ENCODE results near the gene C6orf120.
A peak's percentile ranks its signal among the peaks of the same experiment; 100 is the strongest.

The C6orf120 gene

GRCh38 chr6:169726963-169727362 lies 25.0 kb downstream of the C6orf120 start:
- H3K4me3 ChIP-seq (ENCODE audit: low read length) = no peak overlapping the region
- peaks cover 15% of the 10 kb centered on the region for H3K4me1 ChIP-seq (ENCODE audit: control insufficient read depth, insufficient read depth, low read length)
- H3K9ac ChIP-seq (ENCODE audit: low read length) = no peak overlapping the region
- no peaks in the 10 kb centered on the region for H3K9me3 ChIP-seq (ENCODE audit: control insufficient read depth, low read length)
- no peak for DNase-seq (ENCODE audit: low read depth)
- no peaks in the 10 kb centered on the region for H3K36me3 ChIP-seq (ENCODE audit: control insufficient read depth, insufficient read depth, low read length, severe bottlenecking)
- H3K27me3 ChIP-seq (replicated peaks; ENCODE audit: control insufficient read depth, insufficient read depth, low read length) = no peaks in the 10 kb centered on the region

DNA sequence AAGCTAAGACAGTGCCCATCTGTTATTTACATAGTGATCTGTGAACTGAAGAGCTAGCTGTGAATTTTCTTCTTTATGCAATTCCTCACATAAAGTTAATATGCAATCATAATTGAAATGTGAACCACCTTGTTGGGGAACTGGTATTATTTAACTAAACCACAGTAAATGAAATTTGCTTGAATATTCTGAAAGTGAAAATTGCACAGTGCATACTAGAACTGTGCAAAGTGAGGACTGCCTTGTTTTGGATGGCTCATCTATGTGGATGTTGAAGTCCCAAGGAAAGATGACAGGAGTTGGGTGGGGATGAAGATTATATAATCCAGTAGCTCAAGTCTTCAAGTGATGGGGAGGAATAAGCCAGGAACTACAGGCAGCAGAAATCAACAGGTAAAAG lies 28.0 kb downstream of the C6orf120 start:
- H3K9ac ChIP-seq (ENCODE audit: low read length) = no peak overlapping the region
- H3K4me3 ChIP-seq (ENCODE audit: low read length) = no peak overlapping the region
- no peaks in the 10 kb centered on the region for H3K9me3 ChIP-seq (ENCODE audit: control insufficient read depth, low read length)

DNA sequence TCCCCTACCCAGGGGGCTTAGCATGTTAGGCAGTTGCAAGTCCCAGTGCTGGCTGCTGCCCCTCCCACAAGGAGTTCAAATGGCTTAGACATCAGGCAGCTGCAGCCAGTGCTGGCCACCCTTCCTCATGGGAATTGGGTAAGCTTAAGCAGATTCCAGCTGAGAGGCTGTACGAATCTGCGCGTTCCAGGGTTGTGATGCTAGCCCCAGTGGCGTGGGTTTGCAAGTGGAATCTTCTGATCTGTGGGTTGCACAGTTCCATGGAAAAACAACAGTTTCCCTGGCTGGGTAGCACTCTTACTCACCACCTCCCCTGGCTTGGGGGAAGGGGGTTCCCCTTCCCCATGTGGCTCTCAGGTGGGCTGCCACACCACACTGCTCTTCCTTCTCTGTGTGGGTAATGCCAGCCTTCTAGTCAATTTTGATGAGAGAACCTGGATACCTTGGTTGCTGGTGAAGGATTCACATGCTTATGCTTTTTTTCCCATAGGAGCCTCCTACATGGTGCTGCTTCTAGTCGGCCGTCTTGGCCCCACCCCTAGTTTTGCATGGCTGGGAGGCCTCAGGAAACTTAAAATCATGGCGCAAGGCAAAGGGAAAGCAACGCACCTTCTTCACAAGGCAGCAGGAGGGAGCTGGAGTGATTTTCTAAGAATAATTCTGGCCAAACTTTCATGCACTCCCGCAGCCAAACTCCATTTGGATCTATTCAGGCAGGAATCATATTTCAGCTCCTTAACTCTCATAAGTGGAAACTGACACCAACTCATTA lies 36.5 kb downstream of the C6orf120 start:
- Histone ChIP-seq H3K4me1 (ENCODE audit: control insufficient read depth, insufficient read depth, low read length) (peaks cover 12% of the 10 kb centered on the region), H3K4me3 (ENCODE audit: low read length) (peak overlapping the region; percentile 59), H3K36me3 (ENCODE audit: control insufficient read depth, insufficient read depth, low read length, severe bottlenecking) (no peaks in the 10 kb centered on the region), H3K9ac (ENCODE audit: low read length) (no peak overlapping the region), H3K9me3 (ENCODE audit: control insufficient read depth, low read length) (no peaks in the 10 kb centered on the region), H3K27me3 (replicated peaks; ENCODE audit: control insufficient read depth, insufficient read depth, low read length) (no peaks in the 10 kb centered on the region)
- DNase-seq (ENCODE audit: low read depth) = peak; percentile 24

More for the DNA sequence above, 28.0 kb downstream of the C6orf120 start:
- H3K27me3 ChIP-seq (replicated peaks; ENCODE audit: control insufficient read depth, insufficient read depth, low read length) = no peaks in the 10 kb centered on the region
- no peak for DNase-seq (ENCODE audit: low read depth)
- no peaks in the 10 kb centered on the region for H3K36me3 ChIP-seq (ENCODE audit: control insufficient read depth, insufficient read depth, low read length, severe bottlenecking)
- H3K4me1 ChIP-seq (ENCODE audit: control insufficient read depth, insufficient read depth, low read length) = peaks cover 4% of the 10 kb centered on the region

DNA sequence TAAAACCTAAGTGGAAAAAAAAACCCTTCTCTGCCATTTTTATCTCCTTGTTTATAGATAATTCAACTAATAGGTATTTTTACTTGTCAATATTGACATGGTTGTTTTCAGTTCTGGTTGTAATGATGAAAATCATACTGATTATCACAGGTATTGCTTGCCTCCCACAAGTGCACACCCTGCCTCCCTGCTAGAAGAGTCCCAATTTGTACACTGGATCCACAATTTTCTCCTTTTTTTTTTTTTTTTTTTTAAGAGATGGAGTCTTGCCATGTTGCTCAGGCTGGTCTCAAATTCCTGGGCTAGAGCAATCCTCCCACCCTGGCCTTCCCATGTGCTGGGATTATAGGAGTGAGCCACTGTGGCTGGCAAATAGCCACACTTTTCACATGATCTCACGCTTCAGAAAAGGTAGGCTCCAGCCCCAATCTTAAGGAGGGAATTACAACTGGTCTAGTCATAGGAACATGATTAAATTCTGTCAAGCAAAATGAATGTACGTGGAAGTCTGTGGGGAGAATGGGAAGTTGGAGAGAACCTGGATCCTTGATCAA lies 37.1 kb downstream of the C6orf120 start:
- no peak overlapping the region for H3K4me3 ChIP-seq (ENCODE audit: low read length)
- H3K36me3 ChIP-seq (ENCODE audit: control insufficient read depth, insufficient read depth, low read length, severe bottlenecking) = no peaks in the 10 kb centered on the region
- H3K4me1 ChIP-seq (ENCODE audit: control insufficient read depth, insufficient read depth, low read length) = peaks cover 12% of the 10 kb centered on the region
- H3K27me3 ChIP-seq (replicated peaks; ENCODE audit: control insufficient read depth, insufficient read depth, low read length) = no peaks in the 10 kb centered on the region
- H3K9ac ChIP-seq (ENCODE audit: low read length) = no peak overlapping the region
- H3K9me3 ChIP-seq (ENCODE audit: control insufficient read depth, low read length) = no peaks in the 10 kb centered on the region
- no peak for DNase-seq (ENCODE audit: low read depth)

DNA sequence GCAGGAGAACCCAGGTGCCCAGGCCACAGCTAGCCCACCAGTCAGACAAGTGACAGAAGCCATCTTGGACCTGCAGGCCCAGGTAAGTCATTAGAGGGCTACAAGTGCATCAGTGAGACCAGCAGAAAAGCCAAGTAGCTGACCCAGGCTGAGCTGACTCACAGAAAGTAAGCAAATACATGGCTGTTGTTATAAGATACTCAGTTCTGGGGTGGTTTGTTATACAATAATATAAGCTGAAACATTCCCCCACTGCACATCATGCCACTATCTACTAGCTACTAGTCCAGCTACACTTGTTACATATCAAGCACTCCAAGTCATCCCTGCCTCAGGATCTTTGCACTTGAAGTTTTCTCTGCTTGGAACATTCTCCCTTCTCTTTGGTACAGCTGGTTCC lies 39.4 kb downstream of the C6orf120 start:
- Histone ChIP-seq H3K4me1 (ENCODE audit: control insufficient read depth, insufficient read depth, low read length) (peaks cover 12% of the 10 kb centered on the region), H3K36me3 (ENCODE audit: control insufficient read depth, insufficient read depth, low read length, severe bottlenecking) (no peaks in the 10 kb centered on the region), H3K4me3 (ENCODE audit: low read length) (no peak overlapping the region), H3K27me3 (replicated peaks; ENCODE audit: control insufficient read depth, insufficient read depth, low read length) (no peaks in the 10 kb centered on the region), H3K9ac (ENCODE audit: low read length) (no peak overlapping the region), H3K9me3 (ENCODE audit: control insufficient read depth, low read length) (peaks cover 14% of the 10 kb centered on the region)
- no peak for DNase-seq (ENCODE audit: low read depth)

- peaks cover 14% of the 10 kb centered on the region for H3K9me3 ChIP-seq (ENCODE audit: control insufficient read depth, low read length)
- H3K4me1 ChIP-seq (ENCODE audit: control insufficient read depth, insufficient read depth, low read length) = peaks cover 5% of the 10 kb centered on the region
- H3K27me3 ChIP-seq (replicated peaks; ENCODE audit: control insufficient read depth, insufficient read depth, low read length) = no peaks in the 10 kb centered on the region
- H3K4me3 ChIP-seq (ENCODE audit: low read length) = no peak overlapping the region
- H3K9ac ChIP-seq (ENCODE audit: low read length) = no peak overlapping the region
- no peaks in the 10 kb centered on the region for H3K36me3 ChIP-seq (ENCODE audit: control insufficient read depth, insufficient read depth, low read length, severe bottlenecking)
- no peak for DNase-seq (ENCODE audit: low read depth)
Observed at GRCh38 chr6:169745405-169745804, 43.5 kb downstream of the C6orf120 start.

DNA sequence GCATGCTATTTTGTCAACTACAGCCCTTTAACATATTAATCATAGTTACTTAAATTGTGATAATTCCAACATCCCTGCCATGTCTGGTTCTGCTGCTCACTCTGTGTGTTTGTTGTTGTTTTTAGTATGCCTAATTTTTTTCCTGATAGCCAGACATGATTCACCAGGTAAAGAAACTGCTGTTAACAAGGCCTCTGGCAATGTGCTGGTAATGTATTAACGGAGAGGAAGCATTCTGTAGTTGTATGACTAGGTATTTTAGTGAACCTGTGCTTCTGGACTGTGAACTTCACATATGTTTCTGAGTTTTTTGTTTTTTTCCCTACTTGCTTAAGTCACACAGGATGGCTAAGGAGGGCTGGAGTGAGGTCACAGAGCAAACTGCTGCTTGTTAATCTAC lies 44.6 kb downstream of the C6orf120 start:
- Histone ChIP-seq H3K4me3 (ENCODE audit: low read length) (no peak overlapping the region), H3K9ac (ENCODE audit: low read length) (no peak overlapping the region), H3K36me3 (ENCODE audit: control insufficient read depth, insufficient read depth, low read length, severe bottlenecking) (no peaks in the 10 kb centered on the region), H3K4me1 (ENCODE audit: control insufficient read depth, insufficient read depth, low read length) (peaks cover 10% of the 10 kb centered on the region), H3K27me3 (replicated peaks; ENCODE audit: control insufficient read depth, insufficient read depth, low read length) (no peaks in the 10 kb centered on the region), H3K9me3 (ENCODE audit: control insufficient read depth, low read length) (peaks cover 14% of the 10 kb centered on the region)
- no peak for DNase-seq (ENCODE audit: low read depth)

DNA sequence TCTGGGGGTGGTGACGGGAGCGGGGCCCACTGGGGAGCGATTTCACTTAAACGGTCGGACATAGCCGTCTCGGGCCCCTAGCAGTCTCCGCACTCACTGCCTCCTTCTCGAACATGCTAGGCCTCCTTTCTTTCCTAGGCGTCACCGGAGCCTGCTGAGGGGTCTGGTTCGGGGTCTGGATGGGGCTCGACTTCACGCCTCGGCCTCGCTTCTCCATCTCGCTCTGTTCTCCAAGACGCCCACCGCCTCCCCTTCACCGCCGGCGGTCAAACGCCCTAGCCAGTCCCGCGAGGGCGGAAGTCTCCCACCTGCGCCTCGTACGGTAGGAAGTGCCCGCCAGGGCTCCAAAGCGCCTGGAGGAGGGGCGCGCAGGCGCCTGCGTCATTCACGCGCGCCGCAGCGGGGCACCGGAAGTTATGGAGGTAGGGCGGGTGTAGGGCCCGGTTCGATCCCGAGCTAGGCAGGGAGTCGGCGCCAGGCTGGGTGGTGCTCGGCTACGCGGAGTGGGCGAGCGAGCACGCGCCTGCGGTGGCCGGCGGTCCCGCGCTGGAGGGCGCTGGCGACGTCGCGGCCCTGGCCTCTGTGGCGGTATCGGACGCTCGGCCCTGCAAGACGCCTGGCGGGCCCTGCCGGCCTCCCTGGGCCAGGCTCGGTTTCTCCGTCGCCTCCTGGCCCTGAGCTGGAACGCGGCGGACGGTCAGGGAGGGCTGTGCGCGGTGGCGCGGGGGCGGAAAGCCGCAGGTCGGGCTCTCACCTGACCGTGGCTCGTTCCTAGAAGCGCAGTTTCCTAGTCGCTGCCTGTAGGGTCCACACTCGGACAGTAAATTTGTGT lies 49.5 kb downstream of the C6orf120 start, which contains the start of the genes DYNLT2 and ERMARD:
Gene DYNLT2, minus strand, starts transcription at position 331 of the 832 bp plus-strand sequence. Its CDS starts 114 bp downstream, at position 217.
Gene ERMARD, plus strand, starts transcription at position 381 of the 832 bp plus-strand sequence. Its CDS starts 36 bp downstream, at position 417.
- H3K9ac ChIP-seq (ENCODE audit: low read length) = peak within 1 kb of the TSS; percentile 97
- no peaks in the 10 kb centered on the region for H3K9me3 ChIP-seq (ENCODE audit: control insufficient read depth, low read length)
- H3K27me3 ChIP-seq (replicated peaks; ENCODE audit: control insufficient read depth, insufficient read depth, low read length) = no peaks in the 10 kb centered on the region
- peak; percentile 97 for DNase-seq (ENCODE audit: low read depth)
- peaks cover 20% of the 10 kb centered on the region for H3K4me1 ChIP-seq (ENCODE audit: control insufficient read depth, insufficient read depth, low read length)
- H3K4me3 ChIP-seq (ENCODE audit: low read length) = peak within 1 kb of the TSS; percentile 98
- peaks cover under 1% of the 10 kb centered on the region for H3K36me3 ChIP-seq (ENCODE audit: control insufficient read depth, insufficient read depth, low read length, severe bottlenecking)

DNA sequence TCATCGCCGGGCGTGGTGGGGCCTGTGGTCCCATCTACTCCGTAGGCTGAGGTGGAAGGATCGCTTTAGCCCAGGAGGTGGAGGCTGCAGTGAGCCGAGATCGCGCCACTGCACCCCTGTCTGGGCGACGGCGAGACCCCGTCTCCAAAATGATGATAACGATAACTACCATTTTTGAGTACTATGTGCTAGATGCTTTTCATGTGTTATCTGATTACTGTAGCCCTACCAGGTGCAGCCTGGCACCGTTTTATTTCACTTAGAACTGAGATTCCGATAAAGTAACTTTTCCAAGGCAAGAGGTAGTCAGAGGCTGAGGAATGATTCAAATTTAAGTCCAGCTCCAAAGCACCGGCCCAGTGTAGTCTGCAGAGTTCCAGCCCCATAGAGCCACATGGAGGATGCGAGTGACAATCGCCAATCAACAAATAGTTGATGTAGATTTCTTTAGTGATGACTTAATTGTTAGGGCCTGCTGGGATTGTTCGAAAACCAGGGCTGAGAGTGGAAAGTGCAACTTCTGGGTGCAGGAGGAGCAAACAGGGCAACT lies 50.2 kb downstream of the C6orf120 start:
- H3K36me3 ChIP-seq (ENCODE audit: control insufficient read depth, insufficient read depth, low read length, severe bottlenecking) = peaks cover 7% of the 10 kb centered on the region
- peak overlapping the region; percentile 97 for H3K9ac ChIP-seq (ENCODE audit: low read length)
- H3K27me3 ChIP-seq (replicated peaks; ENCODE audit: control insufficient read depth, insufficient read depth, low read length) = no peaks in the 10 kb centered on the region
- DNase-seq (ENCODE audit: low read depth) = peak; percentile 26
- peak overlapping the region; percentile 98 for H3K4me3 ChIP-seq (ENCODE audit: low read length)
- H3K4me1 ChIP-seq (ENCODE audit: control insufficient read depth, insufficient read depth, low read length) = peaks cover 20% of the 10 kb centered on the region
- no peaks in the 10 kb centered on the region for H3K9me3 ChIP-seq (ENCODE audit: control insufficient read depth, low read length)

Data from adipocyte (in vitro differentiated cells).